B cell (primary cell): ENCODE results near the gene YAP1. TPM values are rescaled to one million over a fixed set of nuclear protein-coding genes. Genes with fewer than 3 reads are reported as not detected.

Experiments used
- ATAC-seq: fragments of 200-7000 bp; cut with Tn5 transposase; one replicate; pipeline ENCODE4 v1.10.0; 2021; ENCODE audit warnings: low read depth, mild to moderate bottlenecking, moderate number of reproducible peaks, moderate library complexity
- CTCF ChIA-PET: fragments of 350-600 bp; sonication (Branson Sonifier 250); formaldehyde crosslinking; loops from one replicate; lab custom pipeline; 2021; ENCODE audit warnings: antibody characterized with exemption, inconsistent platforms; lab: Charles Lee
- POLR2A ChIA-PET: fragments of 350-600 bp; sonication (Branson Sonifier 250); formaldehyde crosslinking; loops from one replicate; lab custom pipeline; 2021; ENCODE audit warnings: antibody characterized with exemption; lab: Charles Lee
- DNase-seq: peaks from one replicate; pipeline ENCODE4 v3.0.0; 2013
- H2AFZ ChIP-seq: 2 replicates; pipeline ENCODE4 v1.6.1; 2012; ENCODE audit warnings: mild to moderate bottlenecking, low read depth, low read length; ENCODE audit not compliant: insufficient read depth, poor library complexity, severe bottlenecking
- H3K27ac ChIP-seq, 2 donors: 1 replicate in 1 of 2; 2 replicates in 1 of 2; pipeline ENCODE4 v1.5.1; 2012 to 2013; ENCODE audit warnings: low read length in 2 of 2, mild to moderate bottlenecking in 2 of 2, moderate library complexity in 1 of 2
- H3K27me3 ChIP-seq, 4 experiments: fragments of 200-600 bp in 1 of 4; sonication (generic) in 1 of 4; replicated peaks in 1 of 4; 1 replicate in 2 of 4; 2 replicates in 2 of 4; pipeline versions ENCODE4 v1.6.1 to v1.7.0; 2013 to 2016; ENCODE audit warnings: low read length in 3 of 4, mild to moderate bottlenecking in 2 of 4, mixed read lengths in 1 of 4, moderate library complexity in 1 of 4; ENCODE audit not compliant: insufficient read depth in 4 of 4, control insufficient read depth in 3 of 4; ENCODE audit errors: control extremely low read depth in 1 of 4
- H3K36me3 ChIP-seq, 2 experiments: replicated peaks in 1 of 2; 1 replicate in 1 of 2; 2 replicates in 1 of 2; pipeline versions ENCODE4 v1.6.1 to v1.7.1; 2013; ENCODE audit warnings: low read length in 1 of 2; ENCODE audit not compliant: insufficient read depth in 2 of 2, control insufficient read depth in 1 of 2; ENCODE audit errors: control extremely low read depth in 1 of 2, extremely low read depth in 1 of 2
- H3K4me1 ChIP-seq, 2 donors: fragments of 200-600 bp in 1 of 2; sonication (generic) in 1 of 2; 1 replicate in 1 of 2; 2 replicates in 1 of 2; pipeline versions ENCODE4 v1.5.1 to v1.6.1; 2013 to 2017; ENCODE audit warnings: low read length in 2 of 2; ENCODE audit not compliant: control insufficient read depth in 2 of 2, insufficient read depth in 2 of 2
- H3K4me2 ChIP-seq: replicated peaks from 2 replicates; pipeline ENCODE3; 2012; ENCODE audit warnings: mild to moderate bottlenecking, low read depth, low read length; ENCODE audit not compliant: poor library complexity, severe bottlenecking
- H3K4me3 ChIP-seq, 5 experiments: fragments of 200-600 bp in 1 of 5; sonication (generic) in 1 of 5; 1 replicate in 3 of 5; 2 replicates in 2 of 5; pipeline versions ENCODE4 v1.5.1 to v1.7.0; 2011 to 2016; ENCODE audit warnings: low read length in 4 of 5, mild to moderate bottlenecking in 4 of 5, low read depth in 2 of 5, control low read depth in 1 of 5, moderate library complexity in 1 of 5; ENCODE audit not compliant: insufficient read depth in 1 of 5; ENCODE audit errors: control extremely low read depth in 1 of 5, extremely low read depth in 1 of 5
- H3K79me2 ChIP-seq: fragments of 200-600 bp; sonication (generic); one replicate; pipeline ENCODE4 v1.6.0; 2016; ENCODE audit warnings: low read length; ENCODE audit not compliant: control insufficient read depth, insufficient read depth
- H3K9ac ChIP-seq: fragments of 200-600 bp; sonication (generic); 2 replicates; pipeline ENCODE4 v1.6.1; 2017; ENCODE audit warnings: mild to moderate bottlenecking, low read length, moderate library complexity
- H3K9me3 ChIP-seq, 3 donors: one replicate each; pipeline versions ENCODE4 v1.6.1 to v1.7.1; 2013; ENCODE audit warnings: low read length in 2 of 3; ENCODE audit not compliant: control insufficient read depth in 2 of 3, insufficient read depth in 1 of 3; ENCODE audit errors: control extremely low read depth in 1 of 3
- H4K20me1 ChIP-seq: 2 replicates; pipeline ENCODE4 v1.6.0; 2012; ENCODE audit warnings: mild to moderate bottlenecking, low read length; ENCODE audit not compliant: insufficient read depth, control insufficient read depth, poor library complexity, severe bottlenecking
- H3K27ac Mint-ChIP-seq: one replicate; pipeline ENCODE4 v1.8.0; 2021; ENCODE audit warnings: mixed read lengths
- H3K27me3 Mint-ChIP-seq: one replicate; pipeline ENCODE4 v1.8.0; 2021; ENCODE audit warnings: mixed read lengths
- H3K4me1 Mint-ChIP-seq: one replicate; pipeline ENCODE4 v1.8.0; 2021; ENCODE audit warnings: mixed read lengths
- H3K4me3 Mint-ChIP-seq: one replicate; pipeline ENCODE4 v1.8.0; 2021; ENCODE audit warnings: mixed read lengths
- H3K9me3 Mint-ChIP-seq: one replicate; pipeline ENCODE4 v1.8.0; 2022; ENCODE audit warnings: mixed read lengths; ENCODE audit not compliant: insufficient read depth
- CTCF ChIP-seq: fragments of 200-600 bp; IDR thresholded peaks from one replicate; pipeline ENCODE4 v1.8.0; 2022; ENCODE audit warnings: antibody characterized with exemption, mild to moderate bottlenecking
- EZH2 ChIP-seq: IDR thresholded peaks from 2 replicates; pipeline ENCODE4 v1.6.1; 2012; ENCODE audit warnings: borderline replicate concordance, low read depth, mild to moderate bottlenecking, moderate library complexity, low read length; ENCODE audit not compliant: insufficient read depth, poor library complexity, severe bottlenecking
- WGBS: methylation state at CpG from one replicate; pipeline ENCODE4 v1.1.5; 2013; ENCODE audit warnings: missing lambda C conversion rate; ENCODE audit not compliant: insufficient coverage; 5-methylcytosine and 5-hydroxymethylcytosine counted together
- intact Hi-C: fragments of 100-400 bp; cut with micrococcal nuclease; formaldehyde crosslinking; loops from one replicate; pipeline ENCODE4 v1.10.0; 2022
- polyA plus RNA-seq: library from polyadenylated mRNA; depleted of rRNA; stranded (reverse); fragments of >200 nt; gene quantifications from 2 replicates; pipeline ENCODE4 v1.2.3, GENCODE V29; 2012
- total RNA-seq, 2 donors: library from RNA; stranded (reverse); fragments of 120-200 nt in 1 of 2; gene quantifications; 1 replicate in 1 of 2; 2 replicates in 1 of 2; pipeline versions ENCODE4 v1.2.3 to v1.2.4, GENCODE V29; 2013 to 2022

YAP1 gene
- total and polyA plus RNA-seq, 2 donors (not counting 1 experiment from before 2014, with no cell fraction given), result not detected

GRCh38 chr11:102134597-102134996 lies 24.4 kb downstream of the YAP1 start:
- H4K20me1 ChIP-seq, result no peaks in the 10 kb centered on the region
- no peaks in the 10 kb centered on the region for H3K4me1 Mint-ChIP-seq
- peaks cover 35% of the 10 kb centered on the region for H3K27me3 Mint-ChIP-seq

GRCh38 chr11:102135256-102135655 lies 25.0 kb downstream of the YAP1 start:
- ATAC-seq, result no peak
- H3K4me3 Mint-ChIP-seq, result no peak overlapping the region

More at GRCh38 chr11:102134597-102134996, 24.4 kb downstream of the YAP1 start:
- H3K4me3 ChIP-seq, result no peak overlapping the region
- H3K27ac ChIP-seq, result no peak overlapping the region
- Mint-ChIP-seq H3K9me3 (no peaks in the 10 kb centered on the region), H3K27ac (no peak overlapping the region), H3K4me3 (no peak overlapping the region)
- 92% methylated on average over 2 of the region's 3 CpGs for WGBS
- no peaks in the 10 kb centered on the region for H3K36me3 ChIP-seq
- H3K79me2 ChIP-seq, result no peaks in the 10 kb centered on the region
- H2AFZ ChIP-seq, result no peak overlapping the region
- ChIA-PET CTCF (no interaction called here), POLR2A (no interaction called here)
- TF ChIP-seq EZH2, result no peak
- no peak for TF ChIP-seq CTCF
- DNase-seq (no peak), ATAC-seq (no peak)
- H3K4me2 ChIP-seq, result no peak overlapping the region
- no peaks in the 10 kb centered on the region for H3K9me3 ChIP-seq
- intact Hi-C loops, result no loop called here
- H3K4me1 ChIP-seq, result no peaks in the 10 kb centered on the region
- H3K9ac ChIP-seq, result no peak overlapping the region
- H3K27me3 ChIP-seq, result peaks cover 0 to 3% (median 0%) of the 10 kb centered on the region in 4 experiments

More at GRCh38 chr11:102135256-102135655, 25.0 kb downstream of the YAP1 start:
- no peak for DNase-seq
- Histone ChIP-seq H3K27ac (no peak overlapping the region), H3K79me2 (no peaks in the 10 kb centered on the region), H4K20me1 (no peaks in the 10 kb centered on the region), H3K4me1 (no peaks in the 10 kb centered on the region), H3K4me3 (no peak overlapping the region), H3K36me3 (no peaks in the 10 kb centered on the region), H3K4me2 (no peak overlapping the region), H3K27me3 (peaks cover 0 to 3% (median 0%) of the 10 kb centered on the region in 4 experiments), H2AFZ (no peak overlapping the region), H3K9ac (no peak overlapping the region), H3K9me3 (no peaks in the 10 kb centered on the region)
- no peaks in the 10 kb centered on the region for H3K4me1 Mint-ChIP-seq
- WGBS, result 100% methylated on average over 1 of the region's 2 CpGs
- no peaks in the 10 kb centered on the region for H3K9me3 Mint-ChIP-seq
- ChIA-PET CTCF (no interaction called here), POLR2A (no interaction called here)
- intact Hi-C loops, result no loop called here
- no peak for TF ChIP-seq EZH2
- TF ChIP-seq CTCF, result no peak
- no peak overlapping the region for H3K27ac Mint-ChIP-seq
- H3K27me3 Mint-ChIP-seq, result peaks cover 33% of the 10 kb centered on the region
